ENCODE results near the gene PDK4.

The PDK4 gene

GRCh38 chr7:95543312-95543711 lies 53.0 kb downstream of the PDK4 start:
- no peak for DNase-seq (ENCODE audit: extremely low read depth, insufficient read length)
- H3K36me3 ChIP-seq (ENCODE audit: control insufficient read depth, insufficient read depth, low read length), result no peaks in the 10 kb centered on the region
- TF ChIP-seq, protein P1, sequence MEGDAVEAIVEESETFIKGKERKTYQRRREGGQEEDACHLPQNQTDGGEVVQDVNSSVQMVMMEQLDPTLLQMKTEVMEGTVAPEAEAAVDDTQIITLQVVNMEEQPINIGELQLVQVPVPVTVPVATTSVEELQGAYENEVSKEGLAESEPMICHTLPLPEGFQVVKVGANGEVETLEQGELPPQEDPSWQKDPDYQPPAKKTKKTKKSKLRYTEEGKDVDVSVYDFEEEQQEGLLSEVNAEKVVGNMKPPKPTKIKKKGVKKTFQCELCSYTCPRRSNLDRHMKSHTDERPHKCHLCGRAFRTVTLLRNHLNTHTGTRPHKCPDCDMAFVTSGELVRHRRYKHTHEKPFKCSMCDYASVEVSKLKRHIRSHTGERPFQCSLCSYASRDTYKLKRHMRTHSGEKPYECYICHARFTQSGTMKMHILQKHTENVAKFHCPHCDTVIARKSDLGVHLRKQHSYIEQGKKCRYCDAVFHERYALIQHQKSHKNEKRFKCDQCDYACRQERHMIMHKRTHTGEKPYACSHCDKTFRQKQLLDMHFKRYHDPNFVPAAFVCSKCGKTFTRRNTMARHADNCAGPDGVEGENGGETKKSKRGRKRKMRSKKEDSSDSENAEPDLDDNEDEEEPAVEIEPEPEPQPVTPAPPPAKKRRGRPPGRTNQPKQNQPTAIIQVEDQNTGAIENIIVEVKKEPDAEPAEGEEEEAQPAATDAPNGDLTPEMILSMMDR (IDR thresholded peaks at IDR 0.05; ENCODE audit: insufficient read depth, low read length, poor library complexity, severe bottlenecking), result no peak
- no peak overlapping the region for H3K4me3 ChIP-seq (replicated peaks; ENCODE audit: low read depth, low read length)
- no peaks in the 10 kb centered on the region for H3K27me3 ChIP-seq (replicated peaks; ENCODE audit: control insufficient read depth, insufficient read depth, low read length)

DNA sequence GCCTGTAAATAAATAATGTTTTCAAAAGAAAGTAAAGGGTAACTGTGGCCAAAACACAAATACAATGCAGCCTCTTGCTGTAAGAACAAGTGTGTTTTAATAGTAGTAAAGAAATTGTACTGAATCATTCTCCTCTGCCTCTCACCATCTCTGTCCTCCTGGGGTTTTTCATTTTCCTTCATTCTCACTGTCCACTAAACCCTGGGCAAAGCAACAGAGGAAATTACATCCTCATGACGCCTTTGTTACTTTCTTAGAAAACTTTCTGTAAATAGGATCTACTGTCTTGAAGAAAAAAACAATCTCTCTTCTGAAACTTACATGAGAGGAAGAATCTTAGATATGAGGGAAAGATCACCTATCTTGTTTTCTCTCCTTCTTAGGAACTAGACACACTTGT lies 56.0 kb downstream of the PDK4 start:
- no peak for DNase-seq (ENCODE audit: extremely low read depth, insufficient read length)
- TF ChIP-seq, protein P1 (IDR thresholded peaks at IDR 0.05; ENCODE audit: insufficient read depth, low read length, poor library complexity, severe bottlenecking), result no peak
- Histone ChIP-seq H3K4me3 (replicated peaks; ENCODE audit: low read depth, low read length) (no peak overlapping the region), H3K27me3 (replicated peaks; ENCODE audit: control insufficient read depth, insufficient read depth, low read length) (no peaks in the 10 kb centered on the region), H3K36me3 (ENCODE audit: control insufficient read depth, insufficient read depth, low read length) (no peaks in the 10 kb centered on the region)

- no peak for DNase-seq (ENCODE audit: extremely low read depth, insufficient read length)
- no peak overlapping the region for H3K4me3 ChIP-seq (replicated peaks; ENCODE audit: low read depth, low read length)
- H3K36me3 ChIP-seq (ENCODE audit: control insufficient read depth, insufficient read depth, low read length), result no peaks in the 10 kb centered on the region
- TF ChIP-seq, protein P1 (IDR thresholded peaks at IDR 0.05; ENCODE audit: insufficient read depth, low read length, poor library complexity, severe bottlenecking), result no peak
- no peaks in the 10 kb centered on the region for H3K27me3 ChIP-seq (replicated peaks; ENCODE audit: control insufficient read depth, insufficient read depth, low read length)
Observed at GRCh38 chr7:95539426-95539825, 56.9 kb downstream of the PDK4 start.

- TF ChIP-seq, protein P1 (IDR thresholded peaks at IDR 0.05; ENCODE audit: insufficient read depth, low read length, poor library complexity, severe bottlenecking), result no peak
- no peak for DNase-seq (ENCODE audit: extremely low read depth, insufficient read length)
- no peak overlapping the region for H3K4me3 ChIP-seq (replicated peaks; ENCODE audit: low read depth, low read length)
- no peaks in the 10 kb centered on the region for H3K36me3 ChIP-seq (ENCODE audit: control insufficient read depth, insufficient read depth, low read length)
- H3K27me3 ChIP-seq (replicated peaks; ENCODE audit: control insufficient read depth, insufficient read depth, low read length), result no peaks in the 10 kb centered on the region
Observed at GRCh38 chr7:95537468-95537867, 58.8 kb downstream of the PDK4 start.

GRCh38 chr7:95536656-95537311 lies 59.5 kb downstream of the PDK4 start:
- TF ChIP-seq, protein P1 (IDR thresholded peaks at IDR 0.05; ENCODE audit: insufficient read depth, low read length, poor library complexity, severe bottlenecking), result no peak
- DNase-seq (ENCODE audit: extremely low read depth, insufficient read length), result no peak
- Histone ChIP-seq H3K36me3 (ENCODE audit: control insufficient read depth, insufficient read depth, low read length) (no peaks in the 10 kb centered on the region), H3K4me3 (replicated peaks; ENCODE audit: low read depth, low read length) (no peak overlapping the region), H3K27me3 (replicated peaks; ENCODE audit: control insufficient read depth, insufficient read depth, low read length) (no peaks in the 10 kb centered on the region)

DNA sequence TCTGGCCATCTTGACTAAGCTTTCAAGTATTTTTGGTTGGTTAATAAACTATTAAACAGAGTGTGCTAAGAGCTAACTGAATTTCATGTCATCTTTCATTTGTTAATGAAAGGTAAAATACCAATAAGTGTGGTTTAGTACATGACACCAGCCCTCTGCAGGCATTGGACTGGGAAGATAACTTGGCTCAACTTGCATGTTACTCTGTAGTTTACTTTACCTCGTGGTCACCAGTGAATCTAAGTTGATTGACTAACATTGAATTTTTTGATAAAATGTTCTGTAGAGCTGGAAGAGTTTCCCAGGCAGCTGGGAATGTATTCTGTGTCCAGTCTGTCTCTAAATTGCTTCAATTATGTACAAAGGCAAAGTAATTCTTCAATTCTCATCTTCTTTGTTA lies 60.7 kb downstream of the PDK4 start:
- no peaks in the 10 kb centered on the region for H3K27me3 ChIP-seq (replicated peaks; ENCODE audit: control insufficient read depth, insufficient read depth, low read length)
- DNase-seq (ENCODE audit: extremely low read depth, insufficient read length), result no peak
- no peak overlapping the region for H3K4me3 ChIP-seq (replicated peaks; ENCODE audit: low read depth, low read length)
- H3K36me3 ChIP-seq (ENCODE audit: control insufficient read depth, insufficient read depth, low read length), result no peaks in the 10 kb centered on the region
- TF ChIP-seq, protein P1 (IDR thresholded peaks at IDR 0.05; ENCODE audit: insufficient read depth, low read length, poor library complexity, severe bottlenecking), result no peak

Data from GM06990 (cell line).